Psoas muscle (tissue), 8 donors: ENCODE measurements around the gene R3HDM2. TPM values are rescaled to one million over a fixed set of nuclear protein-coding genes. Genes with fewer than 3 reads are reported as not detected.

Source experiments
- ATAC-seq, 4 donors: fragments of 200-7000 bp; cut with Tn5 transposase; one replicate each; pipeline ENCODE4 v1.9.1; 2020; ENCODE audit warnings: moderate library complexity in 3 of 4, mild to moderate bottlenecking in 2 of 4
- DNase-seq, 2 donors: peaks; one replicate each; pipeline ENCODE4 v3.0.0-alpha.2; 2020
- H3K27ac ChIP-seq: fragments of 200-600 bp; one replicate; pipeline ENCODE4 v1.8.0; 2022
- H3K27me3 ChIP-seq, 3 donors: fragments of 200-600 bp in 1 of 3; one replicate each; pipeline versions ENCODE4 v1.6.1 to v1.8.0; 2013 to 2022; ENCODE audit warnings: low read length in 2 of 3, mild to moderate bottlenecking in 2 of 3, moderate library complexity in 1 of 3; ENCODE audit not compliant: insufficient read depth in 3 of 3
- H3K36me3 ChIP-seq, 2 donors: fragments of 200-600 bp in 1 of 2; one replicate each; pipeline versions ENCODE4 v1.6.1 to v1.8.0; 2013 to 2022; ENCODE audit warnings: low read depth in 1 of 2, mild to moderate bottlenecking in 1 of 2, moderate library complexity in 1 of 2; ENCODE audit not compliant: insufficient read depth in 1 of 2
- H3K4me1 ChIP-seq: fragments of 200-600 bp; one replicate; pipeline ENCODE4 v1.8.0; 2022
- H3K4me3 ChIP-seq: fragments of 200-600 bp; one replicate; pipeline ENCODE4 v1.8.0; 2022; ENCODE audit warnings: mild to moderate bottlenecking
- H3K9me3 ChIP-seq: fragments of 200-600 bp; one replicate; pipeline ENCODE4 v1.8.0; 2022
- WGBS, 3 donors: extraction: QIAGEN DNeasy Blood & Tissue Kit; methylation state at CpG; one replicate each; pipeline versions ENCODE4 v1.1.6 to v1.1.7; 2013; 5-methylcytosine and 5-hydroxymethylcytosine counted together
- intact Hi-C, 2 donors: fragments of 100-400 bp; cut with DNase I; formaldehyde crosslinking; loops; one replicate each; pipeline versions ENCODE4 v1.11.0 to v1.14.2; 2022
- polyA plus RNA-seq, 3 donors: library from polyadenylated mRNA; stranded (reverse); fragments of 200-250 nt; gene quantifications; one replicate each; pipeline ENCODE4 v1.2.3, GENCODE V29; 2013
- total RNA-seq, 4 donors: library from RNA; stranded (reverse); fragmentation: NEBNext Ultra II Directional in 2 of 4; extraction: Animal tissue kit (Norgen Biotek cat#: 25700) in 2 of 4; gene quantifications; one replicate each; pipeline versions ENCODE4 v1.2.1 to v1.2.4, GENCODE V29; 2021 to 2023
- TF ChIP-seq, protein P1 (sequence below): fragments of 200-600 bp; IDR thresholded peaks from one replicate; pipeline ENCODE4 v1.8.0; 2022; ENCODE audit warnings: antibody characterized with exemption
- donor health status: healthy with polysubstance abuse.
- donor health status: DM: no; HTN: no; CAD: no; lungs with moderate emphysema.
- donor health status: Bipolar disorder and iron deficiency.
- donor health status: healthy.
- donor health status: DM: yes; HTN: yes; CAD: no.
- donor health status: DM: no; HTN: no; CAD: no.
- donor health status: DM: no; HTN: no; CAD: no.
- donor health status: DM: yes; HTN: yes; CAD: no.

R3HDM2 gene
- total and polyA plus RNA-seq, 7 donors, result 12.1 to 64.9 (median 41.4) TPM

DNA sequence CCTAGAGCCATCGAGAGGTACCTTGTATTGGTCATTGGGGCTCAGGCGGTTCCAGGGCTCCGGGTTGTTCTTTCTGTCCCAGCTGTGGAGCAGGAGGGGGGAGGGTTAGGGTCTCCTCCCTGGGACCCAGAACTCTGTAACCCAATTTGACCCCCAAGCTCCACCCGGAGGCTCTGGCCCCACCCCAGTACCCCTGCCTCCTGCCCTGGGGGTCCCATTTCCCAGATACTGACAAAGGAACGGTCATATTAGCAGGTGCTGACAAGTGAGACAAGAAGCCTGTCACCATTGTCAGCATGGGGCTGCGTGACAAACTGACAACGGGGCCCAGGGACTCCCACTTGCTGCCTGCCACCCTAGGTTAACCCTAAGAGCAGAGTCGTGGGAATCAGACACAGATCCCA lies 195.1 kb downstream of the R3HDM2 start:
- Histone ChIP-seq H3K4me3 (peak overlapping the region; percentile 45), H3K27ac (peak overlapping the region; percentile 53), H3K9me3 (no peaks in the 10 kb centered on the region), H3K36me3 (peaks cover 7 to 42% of the 10 kb centered on the region in 2 donors), H3K4me1 (peaks cover 26% of the 10 kb centered on the region), H3K27me3 (peaks cover 0 to 21% (median 0%) of the 10 kb centered on the region in 3 donors)
- 60 to 69% (median 63%) methylated on average over 8 of the region's 8 CpGs for WGBS, 3 donors
- TF ChIP-seq, protein P1, sequence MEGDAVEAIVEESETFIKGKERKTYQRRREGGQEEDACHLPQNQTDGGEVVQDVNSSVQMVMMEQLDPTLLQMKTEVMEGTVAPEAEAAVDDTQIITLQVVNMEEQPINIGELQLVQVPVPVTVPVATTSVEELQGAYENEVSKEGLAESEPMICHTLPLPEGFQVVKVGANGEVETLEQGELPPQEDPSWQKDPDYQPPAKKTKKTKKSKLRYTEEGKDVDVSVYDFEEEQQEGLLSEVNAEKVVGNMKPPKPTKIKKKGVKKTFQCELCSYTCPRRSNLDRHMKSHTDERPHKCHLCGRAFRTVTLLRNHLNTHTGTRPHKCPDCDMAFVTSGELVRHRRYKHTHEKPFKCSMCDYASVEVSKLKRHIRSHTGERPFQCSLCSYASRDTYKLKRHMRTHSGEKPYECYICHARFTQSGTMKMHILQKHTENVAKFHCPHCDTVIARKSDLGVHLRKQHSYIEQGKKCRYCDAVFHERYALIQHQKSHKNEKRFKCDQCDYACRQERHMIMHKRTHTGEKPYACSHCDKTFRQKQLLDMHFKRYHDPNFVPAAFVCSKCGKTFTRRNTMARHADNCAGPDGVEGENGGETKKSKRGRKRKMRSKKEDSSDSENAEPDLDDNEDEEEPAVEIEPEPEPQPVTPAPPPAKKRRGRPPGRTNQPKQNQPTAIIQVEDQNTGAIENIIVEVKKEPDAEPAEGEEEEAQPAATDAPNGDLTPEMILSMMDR, result no peak
- ATAC-seq, result no peak
- peak in 1 of 2 donors; percentile 42 for DNase-seq
- intact Hi-C loops, result loop anchor here in 1 of 2 donors (2.0 kb wide), 1 partner anchor 21 kb away; no protein-coding TSS in a partner anchor

DNA sequence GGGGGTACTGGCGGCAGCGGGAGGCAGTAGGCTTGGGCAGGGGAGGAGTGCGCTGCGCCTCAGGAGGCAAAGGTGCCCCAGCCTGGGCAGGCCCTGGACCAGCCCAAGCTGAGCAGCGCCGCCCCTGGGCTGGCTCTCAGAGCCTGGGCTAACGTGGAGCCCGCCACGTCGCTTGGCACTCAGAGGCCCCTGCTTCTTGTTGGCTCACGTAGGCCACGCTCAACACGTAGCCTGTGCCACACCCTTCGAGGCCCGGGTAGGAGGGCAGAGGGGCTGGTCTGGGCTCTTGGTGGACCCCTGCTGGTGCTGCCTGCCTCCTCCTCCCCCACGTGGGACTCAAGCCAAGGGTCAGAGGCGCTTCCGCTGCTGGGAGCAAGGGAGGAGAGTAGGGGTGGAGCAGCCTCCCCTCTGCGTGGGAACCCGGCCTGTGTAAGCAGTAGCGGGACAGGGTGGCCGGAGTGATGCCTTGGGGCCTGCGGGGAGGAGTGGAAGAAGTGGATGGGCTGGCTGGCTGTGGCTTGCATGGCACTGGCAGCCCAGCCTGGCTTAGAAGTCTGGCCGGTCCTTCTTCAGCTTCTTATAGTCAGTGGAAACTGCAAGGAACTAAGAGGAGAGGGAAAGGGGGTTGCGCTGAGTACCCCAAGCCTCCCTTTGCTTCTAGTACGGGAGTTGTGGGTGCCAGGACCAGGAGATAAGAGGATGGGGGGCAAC lies 195.7 kb downstream of the R3HDM2 start:
- ATAC-seq, result no peak
- Histone ChIP-seq H3K4me1 (peaks cover 26% of the 10 kb centered on the region), H3K36me3 (peaks cover 7 to 42% of the 10 kb centered on the region in 2 donors), H3K27me3 (peaks cover 0 to 21% (median 0%) of the 10 kb centered on the region in 3 donors), H3K4me3 (peak overlapping the region; percentile 45), H3K9me3 (no peaks in the 10 kb centered on the region), H3K27ac (peak overlapping the region; percentile 53)
- peak; percentile 53 to 72 for DNase-seq
- WGBS, 3 donors, result 63 to 69% (median 68%) methylated on average over 24 to 26 of the region's 26 CpGs
- intact Hi-C loops, result no loop called here
- TF ChIP-seq, protein P1, result no peak

DNA sequence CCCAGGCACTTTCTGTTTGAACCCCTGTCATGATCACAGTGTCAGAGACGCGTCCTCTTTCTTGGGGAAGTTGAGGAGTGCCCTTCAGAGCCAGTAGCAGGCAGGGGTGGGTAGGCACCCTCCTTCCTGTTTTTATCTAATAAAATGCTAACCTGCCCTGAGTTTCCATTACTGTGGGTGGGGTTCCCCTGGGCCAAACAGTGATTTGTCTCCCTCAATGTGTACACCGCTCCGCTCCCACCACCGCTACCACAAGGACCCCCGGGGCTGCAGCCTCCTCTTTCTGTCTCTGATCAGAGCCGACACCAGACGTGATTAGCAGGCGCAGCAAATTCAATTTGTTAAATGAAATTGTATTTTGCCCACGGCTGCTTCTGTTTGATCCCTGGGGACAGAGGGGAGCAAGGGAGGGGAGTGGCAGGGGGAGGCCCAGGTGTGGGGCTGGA lies 196.2 kb downstream of the R3HDM2 start:
- peaks cover 7 to 42% of the 10 kb centered on the region in 2 donors for H3K36me3 ChIP-seq
- H3K9me3 ChIP-seq, result no peaks in the 10 kb centered on the region
- DNase-seq (no peak), ATAC-seq (no peak)
- TF ChIP-seq, protein P1, result no peak
- H3K4me1 ChIP-seq, result peaks cover 21% of the 10 kb centered on the region
- H3K4me3 ChIP-seq, result no peak overlapping the region
- H3K27ac ChIP-seq, result peak overlapping the region; percentile 36
- 80 to 84% (median 83%) methylated on average over 10 of the region's 10 CpGs for WGBS, 3 donors
- intact Hi-C loops, result no loop called here
- H3K27me3 ChIP-seq, result peaks cover 0 to 21% (median 0%) of the 10 kb centered on the region in 3 donors

DNA sequence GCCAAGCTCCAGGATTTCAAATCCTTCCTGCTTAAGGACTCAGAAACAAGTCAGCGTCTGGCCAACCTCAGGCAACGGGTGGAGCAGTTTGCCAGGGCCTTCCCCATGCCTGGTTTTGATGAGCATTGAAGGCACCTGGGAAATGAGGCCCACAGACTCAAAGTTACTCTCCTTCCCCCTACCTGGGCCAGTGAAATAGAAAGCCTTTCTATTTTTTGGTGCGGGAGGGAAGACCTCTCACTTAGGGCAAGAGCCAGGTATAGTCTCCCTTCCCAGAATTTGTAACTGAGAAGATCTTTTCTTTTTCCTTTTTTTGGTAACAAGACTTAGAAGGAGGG lies 196.6 kb downstream of the R3HDM2 start:
- Histone ChIP-seq H3K36me3 (peaks cover 7 to 42% of the 10 kb centered on the region in 2 donors), H3K9me3 (no peaks in the 10 kb centered on the region), H3K27me3 (peaks cover 0 to 21% (median 0%) of the 10 kb centered on the region in 3 donors), H3K4me1 (peaks cover 18% of the 10 kb centered on the region), H3K4me3 (no peak overlapping the region), H3K27ac (peak overlapping the region; percentile 36)
- DNase-seq (no peak), ATAC-seq (no peak)
- intact Hi-C loops, result no loop called here
- WGBS, 3 donors, result 83 to 88% (median 85%) methylated on average over 3 of the region's 3 CpGs
- TF ChIP-seq, protein P1, result no peak
